Measurements from ENCODE around the gene CHD1L.
"Not testable (repeated sequence)": the region's sequence is repeated elsewhere in the genome, so short reads cannot be mapped to it uniquely, and the experiment has no call there.

The CHD1L gene

DNA sequence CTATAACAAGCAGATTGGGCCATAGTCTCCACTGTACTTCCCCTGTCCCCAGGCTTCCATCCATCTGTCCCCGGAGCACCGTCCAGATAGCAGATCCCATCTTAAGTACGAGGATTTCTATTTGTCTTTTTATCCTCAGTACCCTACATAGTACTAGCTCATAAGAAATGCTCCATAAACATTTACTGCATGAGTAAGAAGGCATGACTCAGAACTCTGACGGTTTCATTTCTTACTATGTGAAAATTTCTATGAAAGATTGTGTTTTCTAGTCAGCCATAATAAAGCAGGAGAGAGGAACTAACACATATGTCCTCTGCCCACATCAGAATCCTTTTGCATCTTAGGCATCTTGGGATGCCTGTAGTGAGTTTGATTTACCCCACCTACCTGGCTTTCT, 49.5 kb downstream of the CHD1L start:
- Histone ChIP-seq H2BK12ac (ENCODE audit: low read length) (no peak overlapping the region), H3K14ac (ENCODE audit: low read length) (no peak overlapping the region), H3K23ac (ENCODE audit: low read depth, low read length, poor library complexity) (no peak overlapping the region), H3K79me1 (ENCODE audit: low read depth, low read length) (no peaks in the 10 kb centered on the region), H3K9ac (ENCODE audit: low read depth, low read length, poor library complexity) (no peak overlapping the region), H2AK5ac (ENCODE audit: low read depth, low read length) (no peak overlapping the region), H2AFZ (ENCODE audit: low read length) (no peak overlapping the region), H4K91ac (ENCODE audit: low read depth, low read length, poor library complexity) (no peak overlapping the region), H3K27me3 (ENCODE audit: control insufficient read depth in 3 of 3, insufficient read depth in 3 of 3, low read depth in 1 of 3, low read length in 3 of 3) (no peaks in the 10 kb centered on the region), H3K27ac (replicated peaks; ENCODE audit: low read length) (no peak overlapping the region), H2BK5ac (ENCODE audit: low read length) (no peak overlapping the region), H3K36me3 (replicated peaks in 1 of 2; ENCODE audit: control insufficient read depth in 2 of 2, insufficient read depth in 2 of 2, low read length in 2 of 2) (peaks cover 51 to 100% of the 10 kb centered on the region in 2 donors), H3K4ac (ENCODE audit: low read length) (no peak overlapping the region), H4K8ac (ENCODE audit: low read depth, low read length) (no peak overlapping the region), H2BK120ac (ENCODE audit: low read depth, low read length) (no peak overlapping the region), H3K18ac (ENCODE audit: low read length) (no peak overlapping the region), H3K9me3 (replicated peaks in 1 of 2; ENCODE audit: control insufficient read depth in 2 of 2, insufficient read depth in 1 of 2, low read depth in 1 of 2, low read length in 2 of 2) (peaks cover 9 to 23% of the 10 kb centered on the region in 2 donors), H3K4me1 (ENCODE audit: control insufficient read depth in 2 of 2, insufficient read depth in 1 of 2, low read depth in 1 of 2, low read length in 2 of 2) (no peaks in the 10 kb centered on the region), H2BK15ac (ENCODE audit: low read length) (no peak overlapping the region), H3K4me2 (ENCODE audit: insufficient read depth, low read length, poor library complexity, severe bottlenecking) (no peak overlapping the region), H3K4me3 (ENCODE audit: low read length in 2 of 2) (no peak overlapping the region)
- no CpG with 5 or more reads among the region's 4 CpGs for WGBS, 2 donors (ENCODE audit: extremely low coverage in 2 of 2, insufficient read length in 2 of 2, insufficient replicate concordance in 1 of 2)
- no peak for DNase-seq (ENCODE audit: low spot score)

DNA sequence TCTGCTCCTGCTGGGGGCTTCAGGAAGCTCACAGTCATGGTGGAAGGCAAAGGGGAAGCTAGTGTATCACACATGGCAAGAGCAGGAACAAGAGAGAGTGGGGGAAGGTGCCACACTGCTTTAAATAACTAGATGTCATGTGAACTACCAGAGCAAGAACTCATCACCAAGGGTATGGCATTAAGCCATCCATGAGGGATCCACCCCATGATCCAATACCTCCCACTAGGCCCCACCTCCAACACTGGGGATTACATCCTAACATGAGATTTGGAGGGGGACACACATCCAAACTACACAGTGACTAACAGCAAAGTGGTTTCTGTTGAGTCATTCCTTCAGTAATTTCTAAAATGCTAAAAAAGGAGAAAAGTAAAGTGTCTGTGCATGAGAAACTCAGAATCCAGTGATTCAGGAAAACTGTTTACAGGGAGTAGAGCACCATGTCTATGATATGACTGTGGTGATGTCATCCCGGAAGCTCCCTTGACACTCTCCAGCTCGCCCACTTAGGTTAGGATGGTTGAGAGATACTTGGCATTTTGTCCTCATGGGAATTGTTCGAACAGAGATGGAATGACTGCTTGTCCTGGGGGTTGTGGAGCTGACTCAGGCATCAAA, 50.3 kb downstream of the CHD1L start:
- WGBS, 2 donors (ENCODE audit: extremely low coverage in 2 of 2, insufficient read length in 2 of 2, insufficient replicate concordance in 1 of 2): no CpG with 5 or more reads among the region's 3 CpGs
- Histone ChIP-seq H2BK15ac (ENCODE audit: low read length) (no peak overlapping the region), H3K4ac (ENCODE audit: low read length) (no peak overlapping the region), H3K36me3 (replicated peaks in 1 of 2; ENCODE audit: control insufficient read depth in 2 of 2, insufficient read depth in 2 of 2, low read length in 2 of 2) (peaks cover 48 to 100% of the 10 kb centered on the region in 2 donors), H3K9ac (ENCODE audit: low read depth, low read length, poor library complexity) (no peak overlapping the region), H3K9me3 (replicated peaks in 1 of 2; ENCODE audit: control insufficient read depth in 2 of 2, insufficient read depth in 1 of 2, low read depth in 1 of 2, low read length in 2 of 2) (peaks cover 11 to 29% of the 10 kb centered on the region in 2 donors), H3K14ac (ENCODE audit: low read length) (no peak overlapping the region), H3K79me1 (ENCODE audit: low read depth, low read length) (no peaks in the 10 kb centered on the region), H2BK5ac (ENCODE audit: low read length) (no peak overlapping the region), H3K27me3 (ENCODE audit: control insufficient read depth in 3 of 3, insufficient read depth in 3 of 3, low read depth in 1 of 3, low read length in 3 of 3) (no peaks in the 10 kb centered on the region), H4K91ac (ENCODE audit: low read depth, low read length, poor library complexity) (no peak overlapping the region), H2AK5ac (ENCODE audit: low read depth, low read length) (no peak overlapping the region), H3K4me1 (ENCODE audit: control insufficient read depth in 2 of 2, insufficient read depth in 1 of 2, low read depth in 1 of 2, low read length in 2 of 2) (no peaks in the 10 kb centered on the region), H2BK120ac (ENCODE audit: low read depth, low read length) (no peak overlapping the region), H3K4me3 (ENCODE audit: low read length in 2 of 2) (no peak overlapping the region), H3K4me2 (ENCODE audit: insufficient read depth, low read length, poor library complexity, severe bottlenecking) (no peak overlapping the region), H3K27ac (replicated peaks; ENCODE audit: low read length) (no peak overlapping the region), H3K23ac (ENCODE audit: low read depth, low read length, poor library complexity) (no peak overlapping the region), H3K18ac (ENCODE audit: low read length) (no peak overlapping the region), H2AFZ (ENCODE audit: low read length) (no peak overlapping the region), H4K8ac (ENCODE audit: low read depth, low read length) (no peak overlapping the region), H2BK12ac (ENCODE audit: low read length) (no peak overlapping the region)
- no peak for DNase-seq (ENCODE audit: low spot score)

DNA sequence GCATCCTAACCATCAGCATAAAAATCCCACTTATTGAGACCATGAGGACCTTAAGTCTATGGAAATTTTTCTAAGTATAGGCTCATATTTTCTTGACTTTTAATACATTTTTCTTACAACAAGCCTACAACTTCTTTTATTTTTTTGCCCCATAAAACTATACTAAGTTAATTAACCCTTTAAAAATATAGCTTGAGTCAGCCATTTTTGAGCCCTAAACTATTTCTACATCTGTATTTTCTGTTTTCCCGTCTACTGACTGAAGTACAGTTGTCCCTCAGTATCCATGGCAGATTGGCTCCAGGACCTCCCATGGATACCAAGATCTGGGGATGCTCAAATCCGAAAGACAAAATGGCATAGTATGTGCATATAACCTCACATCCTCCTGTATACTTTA, 55.0 kb downstream of the CHD1L start:
- Histone ChIP-seq H3K18ac (ENCODE audit: low read length) (no peak overlapping the region), H3K14ac (ENCODE audit: low read length) (no peak overlapping the region), H3K79me1 (ENCODE audit: low read depth, low read length) (no peaks in the 10 kb centered on the region), H3K9ac (ENCODE audit: low read depth, low read length, poor library complexity) (no peak overlapping the region), H2AFZ (ENCODE audit: low read length) (no peak overlapping the region), H2BK5ac (ENCODE audit: low read length) (no peak overlapping the region), H3K9me3 (replicated peaks in 1 of 2; ENCODE audit: control insufficient read depth in 2 of 2, insufficient read depth in 1 of 2, low read depth in 1 of 2, low read length in 2 of 2) (peaks cover 14 to 62% of the 10 kb centered on the region in 2 donors), H3K27ac (replicated peaks; ENCODE audit: low read length) (no peak overlapping the region), H3K36me3 (replicated peaks in 1 of 2; ENCODE audit: control insufficient read depth in 2 of 2, insufficient read depth in 2 of 2, low read length in 2 of 2) (peaks cover 31 to 67% of the 10 kb centered on the region in 2 donors), H3K4me1 (ENCODE audit: control insufficient read depth in 2 of 2, insufficient read depth in 1 of 2, low read depth in 1 of 2, low read length in 2 of 2) (no peaks in the 10 kb centered on the region), H2AK5ac (ENCODE audit: low read depth, low read length) (no peak overlapping the region), H2BK120ac (ENCODE audit: low read depth, low read length) (no peak overlapping the region), H4K91ac (ENCODE audit: low read depth, low read length, poor library complexity) (no peak overlapping the region), H4K8ac (ENCODE audit: low read depth, low read length) (no peak overlapping the region), H3K4me3 (ENCODE audit: low read length in 2 of 2) (no peak overlapping the region), H3K4ac (ENCODE audit: low read length) (no peak overlapping the region), H3K27me3 (ENCODE audit: control insufficient read depth in 3 of 3, insufficient read depth in 3 of 3, low read depth in 1 of 3, low read length in 3 of 3) (no peaks in the 10 kb centered on the region), H2BK15ac (ENCODE audit: low read length) (no peak overlapping the region), H2BK12ac (ENCODE audit: low read length) (no peak overlapping the region), H3K23ac (ENCODE audit: low read depth, low read length, poor library complexity) (no peak overlapping the region), H3K4me2 (ENCODE audit: insufficient read depth, low read length, poor library complexity, severe bottlenecking) (no peak overlapping the region)
- DNase-seq (ENCODE audit: low spot score): no peak
- no CpG with 5 or more reads among the region's 2 CpGs for WGBS, 2 donors (ENCODE audit: extremely low coverage in 2 of 2, insufficient read length in 2 of 2, insufficient replicate concordance in 1 of 2)

DNA sequence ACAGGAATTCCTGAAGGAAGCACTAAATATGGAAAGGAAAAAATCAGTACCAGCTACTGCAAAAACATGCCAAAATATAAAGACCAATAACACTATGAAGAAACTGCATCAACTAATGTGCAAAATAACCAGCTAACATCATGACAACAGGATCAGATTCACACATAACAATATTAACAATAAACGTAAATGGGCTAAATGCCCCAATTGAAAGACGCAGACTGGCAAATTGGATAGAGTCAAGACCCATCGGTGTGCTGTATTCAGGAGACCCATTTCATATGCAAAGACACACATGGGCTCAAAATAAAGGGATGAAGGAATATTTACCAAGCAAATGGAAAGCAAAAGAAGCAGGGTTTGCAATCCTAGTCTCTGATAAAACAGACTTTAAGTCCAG, 63.3 kb downstream of the CHD1L start:
- H3K23ac ChIP-seq (ENCODE audit: low read depth, low read length, poor library complexity); H4K8ac ChIP-seq (ENCODE audit: low read depth, low read length); H2BK120ac ChIP-seq (ENCODE audit: low read depth, low read length); H3K79me1 ChIP-seq (ENCODE audit: low read depth, low read length); H2BK12ac ChIP-seq (ENCODE audit: low read length); H2AK5ac ChIP-seq (ENCODE audit: low read depth, low read length); H3K18ac ChIP-seq (ENCODE audit: low read length); H2AFZ ChIP-seq (ENCODE audit: low read length); H3K4me1 ChIP-seq (ENCODE audit: control insufficient read depth in 2 of 2, insufficient read depth in 1 of 2, low read depth in 1 of 2, low read length in 2 of 2); H3K27me3 ChIP-seq (ENCODE audit: control insufficient read depth in 3 of 3, insufficient read depth in 3 of 3, low read depth in 1 of 3, low read length in 3 of 3); DNase-seq (ENCODE audit: low spot score); H3K4me2 ChIP-seq (ENCODE audit: insufficient read depth, low read length, poor library complexity, severe bottlenecking); H3K9ac ChIP-seq (ENCODE audit: low read depth, low read length, poor library complexity); H3K14ac ChIP-seq (ENCODE audit: low read length); H2BK15ac ChIP-seq (ENCODE audit: low read length); H3K36me3 ChIP-seq (replicated peaks in 1 of 2; ENCODE audit: control insufficient read depth in 2 of 2, insufficient read depth in 2 of 2, low read length in 2 of 2); H3K4me3 ChIP-seq (ENCODE audit: low read length in 2 of 2); H4K91ac ChIP-seq (ENCODE audit: low read depth, low read length, poor library complexity); H3K27ac ChIP-seq (replicated peaks; ENCODE audit: low read length); H3K4ac ChIP-seq (ENCODE audit: low read length); H2BK5ac ChIP-seq (ENCODE audit: low read length): not testable (repeated sequence)
- WGBS, 2 donors (ENCODE audit: extremely low coverage in 2 of 2, insufficient read length in 2 of 2, insufficient replicate concordance in 1 of 2): no CpG with 5 or more reads among the region's 3 CpGs
- H3K9me3 ChIP-seq (replicated peaks in 1 of 2; ENCODE audit: control insufficient read depth in 2 of 2, insufficient read depth in 1 of 2, low read depth in 1 of 2, low read length in 2 of 2): peaks cover 4 to 43% of the 10 kb centered on the region in 2 donors
